H1 (cell line): Measurements from ENCODE around the gene ARAP2. TPM values are rescaled to one million over a fixed set of nuclear protein-coding genes. Genes with fewer than 3 reads are reported as not detected.

Experiments used
- CTCF ChIA-PET: fragments of 300-600 bp; sonication (Branson Sonifier 250); formaldehyde crosslinking; loops from one replicate; lab custom pipeline; 2021; ENCODE audit not compliant: partially characterized antibody; lab: Charles Lee
- POLR2A ChIA-PET: fragments of 300-600 bp; sonication (Branson Sonifier 250); formaldehyde crosslinking; loops from one replicate; lab custom pipeline; 2021; ENCODE audit warnings: inconsistent platforms; ENCODE audit not compliant: partially characterized antibody; lab: Charles Lee
- DNase-seq, 2 experiments: peaks; one replicate each; pipeline versions ENCODE4 v3.0.0 to v3.0.0-alpha.2; 2010 to 2022; ENCODE audit warnings: low spot score in 2 of 2, low read depth in 1 of 2, mixed read lengths in 1 of 2
- FAIRE-seq: peaks from 2 replicates; lab custom pipeline; 2011; peaks lifted over from hg19 to GRCh38; lab: Jason Lieb, UNC
- H2AFZ ChIP-seq: 2 replicates; pipeline ENCODE4 v1.8.1; 2012; ENCODE audit warnings: low read length, inconsistent platforms
- H2AK5ac ChIP-seq: 2 replicates; pipeline ENCODE4 v1.6.1; 2013; ENCODE audit warnings: low read depth, low read length
- H2BK120ac ChIP-seq: replicated peaks from 2 replicates; pipeline ENCODE3; 2013; ENCODE audit warnings: low read depth, low read length, inconsistent platforms
- H2BK12ac ChIP-seq: 2 replicates; pipeline ENCODE4 v1.6.1; 2013; ENCODE audit warnings: low read depth, low read length
- H2BK15ac ChIP-seq: 2 replicates; pipeline ENCODE4 v1.6.1; 2013; ENCODE audit warnings: low read length
- H2BK20ac ChIP-seq: 2 replicates; pipeline ENCODE4 v1.6.1; 2013; ENCODE audit warnings: low read length
- H2BK5ac ChIP-seq: 2 replicates; pipeline ENCODE4 v1.6.1; 2013; ENCODE audit warnings: low read depth, low read length
- H3K14ac ChIP-seq: 2 replicates; pipeline ENCODE4 v1.6.1; 2013; ENCODE audit warnings: inconsistent platforms; ENCODE audit not compliant: insufficient read length
- H3K18ac ChIP-seq: 2 replicates; pipeline ENCODE4 v1.6.1; 2013; ENCODE audit warnings: low read length; ENCODE audit errors: extremely low read depth
- H3K23ac ChIP-seq: 2 replicates; pipeline ENCODE4 v1.6.1; 2013; ENCODE audit warnings: inconsistent platforms; ENCODE audit not compliant: insufficient read length
- H3K23me2 ChIP-seq: 2 replicates; pipeline ENCODE4 v1.6.1; 2013; ENCODE audit warnings: low read depth, low read length
- H3K27ac ChIP-seq: 2 replicates; pipeline ENCODE4 v1.6.1; 2011; ENCODE audit warnings: low read depth, low read length, inconsistent platforms
- H3K27me3 ChIP-seq, 4 experiments: replicated peaks in 1 of 4; 1 replicate in 1 of 4; 2 replicates in 3 of 4; pipeline versions ENCODE4 v1.6.1 to v1.8.1; 2011 to 2013; ENCODE audit warnings: low read length in 3 of 4, mild to moderate bottlenecking in 3 of 4, inconsistent platforms in 2 of 4, mixed read lengths in 2 of 4, moderate library complexity in 1 of 4; ENCODE audit not compliant: control insufficient read depth in 3 of 4, insufficient read depth in 3 of 4; ENCODE audit errors: extremely low read depth in 1 of 4
- H3K36me3 ChIP-seq, 4 experiments: 2 replicates each; pipeline versions ENCODE4 v1.6.1 to v1.8.1; 2011 to 2013; ENCODE audit warnings: mild to moderate bottlenecking in 4 of 4, low read length in 3 of 4, moderate library complexity in 2 of 4, control low read depth in 1 of 4, inconsistent platforms in 1 of 4; ENCODE audit not compliant: insufficient read depth in 4 of 4, control insufficient read depth in 2 of 4
- H3K4ac ChIP-seq: replicated peaks from 2 replicates; pipeline ENCODE3; 2013; ENCODE audit warnings: low read length, low read depth, mixed read lengths, inconsistent platforms; ENCODE audit not compliant: insufficient read length
- H3K4me1 ChIP-seq, 4 experiments: replicated peaks in 1 of 4; 1 replicate in 1 of 4; 2 replicates in 3 of 4; pipeline versions ENCODE4 v1.6.1 to v1.8.1; 2011 to 2013; ENCODE audit warnings: low read length in 3 of 4, inconsistent platforms in 2 of 4, mixed read lengths in 1 of 4; ENCODE audit not compliant: insufficient read depth in 4 of 4, control insufficient read depth in 3 of 4
- H3K4me2 ChIP-seq, 2 experiments: 2 replicates each; pipeline versions ENCODE4 v1.6.1 to v1.8.1; 2011 to 2013; ENCODE audit warnings: low read depth in 2 of 2, low read length in 2 of 2, control low read depth in 1 of 2, inconsistent platforms in 1 of 2, mild to moderate bottlenecking in 1 of 2; ENCODE audit not compliant: insufficient read depth in 1 of 2
- H3K4me3 ChIP-seq, 4 experiments: fragments of 200-600, 300-600 bp in 1 of 4; sonication (generic), shearing (Covaris generic), sonication (Bioruptor Twin) in 1 of 4; 2 replicates each; pipeline versions ENCODE4 v1.5.1 to v1.8.1; 2011 to 2016; ENCODE audit warnings: low read length in 4 of 4, low read depth in 3 of 4, control low read depth in 2 of 4, inconsistent platforms in 2 of 4, mild to moderate bottlenecking in 2 of 4, mixed read lengths in 1 of 4, moderate library complexity in 1 of 4; ENCODE audit not compliant: insufficient read depth in 2 of 4; ENCODE audit errors: extremely low read depth in 1 of 4
- H3K56ac ChIP-seq: replicated peaks from 2 replicates; pipeline ENCODE3; 2013; ENCODE audit warnings: low read depth, mild to moderate bottlenecking, mixed read lengths, low read length, inconsistent platforms; ENCODE audit not compliant: insufficient read length
- H3K79me1 ChIP-seq: 2 replicates; pipeline ENCODE4 v1.6.1; 2013; ENCODE audit warnings: low read depth, low read length, control low read depth
- H3K79me2 ChIP-seq, 2 experiments: 2 replicates each; pipeline versions ENCODE4 v1.6.1 to v1.8.1; 2012 to 2013; ENCODE audit warnings: low read length in 2 of 2, mild to moderate bottlenecking in 2 of 2, inconsistent platforms in 1 of 2; ENCODE audit not compliant: insufficient read depth in 2 of 2, control insufficient read depth in 1 of 2
- H3K9ac ChIP-seq, 4 experiments: replicated peaks in 1 of 4; 1 replicate in 1 of 4; 2 replicates in 3 of 4; pipeline versions ENCODE4 v1.6.1 to v1.8.1; 2011 to 2013; ENCODE audit warnings: low read depth in 3 of 4, low read length in 3 of 4, control low read depth in 2 of 4, mild to moderate bottlenecking in 2 of 4, moderate library complexity in 2 of 4, inconsistent platforms in 1 of 4; ENCODE audit errors: extremely low read depth in 1 of 4
- H3K9me3 ChIP-seq, 2 experiments: 2 replicates each; pipeline versions ENCODE4 v1.6.1 to v1.8.1; 2012 to 2013; ENCODE audit warnings: mild to moderate bottlenecking in 2 of 2, moderate library complexity in 2 of 2, control low read depth in 1 of 2, inconsistent platforms in 1 of 2, low read depth in 1 of 2, low read length in 1 of 2, mixed read lengths in 1 of 2; ENCODE audit not compliant: insufficient read depth in 2 of 2
- H4K20me1 ChIP-seq, 2 experiments: replicated peaks in 1 of 2; 2 replicates each; pipeline versions ENCODE3 to v1.8.1; 2011 to 2013; ENCODE audit warnings: inconsistent platforms in 2 of 2, low read length in 2 of 2, mild to moderate bottlenecking in 1 of 2; ENCODE audit not compliant: insufficient read depth in 2 of 2, control insufficient read depth in 1 of 2
- H4K5ac ChIP-seq: 2 replicates; pipeline ENCODE4 v1.6.1; 2013; ENCODE audit warnings: low read length, low read depth, mixed read lengths, inconsistent platforms; ENCODE audit not compliant: insufficient read length
- H4K8ac ChIP-seq: 2 replicates; pipeline ENCODE4 v1.8.0; 2013; ENCODE audit warnings: mild to moderate bottlenecking, moderate library complexity, low read length, inconsistent platforms; ENCODE audit not compliant: insufficient read depth; ENCODE audit errors: extremely low read depth
- H4K91ac ChIP-seq: replicated peaks from 2 replicates; pipeline ENCODE3; 2013; ENCODE audit warnings: low read length, mixed read lengths, inconsistent platforms; ENCODE audit not compliant: insufficient read length
- ASH2L ChIP-seq: fragments of 200-600, 300-600 bp; sonication (generic); IDR thresholded peaks from one replicate; pipeline ENCODE4 v1.7.1; 2017; ENCODE audit warnings: low read length
- EP300 ChIP-seq, 2 experiments: IDR thresholded peaks; 1 replicate in 1 of 2; 2 replicates in 1 of 2; pipeline ENCODE4 v1.6.1; 2011 to 2012; ENCODE audit warnings: low read depth in 2 of 2, low read length in 2 of 2, mild to moderate bottlenecking in 2 of 2, borderline replicate concordance in 1 of 2, inconsistent platforms in 1 of 2, moderate library complexity in 1 of 2
- EZH2 ChIP-seq: fragments of 200-600 bp; sonication (generic); IDR thresholded peaks from 2 replicates; pipeline ENCODE4 v1.7.1; 2012; ENCODE audit warnings: low read depth, mild to moderate bottlenecking, moderate library complexity, low read length, inconsistent platforms; ENCODE audit not compliant: severe bottlenecking
- GABPA ChIP-seq: IDR thresholded peaks from 2 replicates; pipeline ENCODE4 v1.6.1; 2011; ENCODE audit warnings: mild to moderate bottlenecking, low read length, moderate library complexity, borderline replicate concordance; ENCODE audit not compliant: insufficient read depth
- KDM5A ChIP-seq: fragments of 200-600 bp; IDR thresholded peaks from 2 replicates; pipeline ENCODE4 v1.7.1; 2012; ENCODE audit warnings: mild to moderate bottlenecking, low read length, inconsistent platforms, mixed read lengths
- PHF8 ChIP-seq: fragments of 200-600 bp; sonication (generic); conservative IDR thresholded peaks from 2 replicates; pipeline ENCODE4 v1.7.1; 2012; ENCODE audit warnings: low read depth, mild to moderate bottlenecking, inconsistent platforms, low read length, moderate library complexity
- RAD21 ChIP-seq, 2 experiments: IDR thresholded peaks in 1 of 2; conservative IDR thresholded peaks in 1 of 2; 2 replicates each; pipeline ENCODE4 v1.6.1; 2011; ENCODE audit warnings: low read depth in 2 of 2, low read length in 2 of 2, improper control_type of control experiment in 1 of 2, inconsistent platforms in 1 of 2, mild to moderate bottlenecking in 1 of 2, moderate library complexity in 1 of 2
- RFX5 ChIP-seq: IDR thresholded peaks from 2 replicates; pipeline ENCODE4 v1.6.1; 2011; ENCODE audit warnings: low read depth, low read length, improper control_type of control experiment, borderline replicate concordance
- SIN3A ChIP-seq, 2 experiments: IDR thresholded peaks in 1 of 2; conservative IDR thresholded peaks in 1 of 2; 2 replicates each; pipeline ENCODE4 v1.6.1; 2011 to 2012; ENCODE audit warnings: low read length in 2 of 2, improper control_type of control experiment in 1 of 2, low read depth in 1 of 2, mild to moderate bottlenecking in 1 of 2
- SRF ChIP-seq: IDR thresholded peaks from 2 replicates; pipeline ENCODE4 v1.6.1; 2011; ENCODE audit warnings: mild to moderate bottlenecking, low read depth, low read length, moderate library complexity
- TAF1 ChIP-seq: IDR thresholded peaks from 2 replicates; pipeline ENCODE4 v1.6.1; 2011; ENCODE audit warnings: mild to moderate bottlenecking, low read depth, low read length
- WGBS, 2 experiments: shearing (Covaris generic) in 1 of 2; methylation state at CpG; one replicate each; pipeline versions ENCODE4 v1.1.6 to v1.1.7; 2013 to 2015; ENCODE audit warnings: low lambda C conversion rate in 2 of 2, mixed read lengths in 2 of 2, inconsistent platforms in 1 of 2, low coverage in 1 of 2, missing lambda C conversion rate in 1 of 2; ENCODE audit not compliant: insufficient replicate concordance in 2 of 2, insufficient coverage in 1 of 2, insufficient read length in 1 of 2; ENCODE audit errors: extremely low coverage in 1 of 2, missing lambda C conversion rate in 1 of 2; 5-methylcytosine and 5-hydroxymethylcytosine counted together
- polyA plus RNA-seq, 7 experiments: library from polyadenylated mRNA; depleted of rRNA in 3 of 7; stranded (reverse) in 5 of 7; unstranded in 2 of 7; fragments of >200 nt in 5 of 7; fragments of 200-250 nt in 2 of 7; gene quantifications; 1 replicate in 5 of 7; 2 replicates in 1 of 7; 4 replicates in 1 of 7; pipeline versions ENCODE4 v1.2.1 to v1.2.3, GENCODE V29; 2011 to 2013; ENCODE audit warnings: missing spikeins in 2 of 7, mixed read lengths in 2 of 7
- total RNA-seq: library from RNA; stranded (reverse); fragmentation: NEBNext Ultra II Directional; extraction: Animal tissue kit (Norgen Biotek cat#: 25700); gene quantifications from 2 replicates; pipeline ENCODE4 v1.2.1, GENCODE V29; 2021

ARAP2 gene
- total and polyA plus RNA-seq, 2 of the 8 experiments (the other 6 are each of a cell fraction or from before 2014, with no cell fraction given) = 0.15 to 2.3 TPM

DNA sequence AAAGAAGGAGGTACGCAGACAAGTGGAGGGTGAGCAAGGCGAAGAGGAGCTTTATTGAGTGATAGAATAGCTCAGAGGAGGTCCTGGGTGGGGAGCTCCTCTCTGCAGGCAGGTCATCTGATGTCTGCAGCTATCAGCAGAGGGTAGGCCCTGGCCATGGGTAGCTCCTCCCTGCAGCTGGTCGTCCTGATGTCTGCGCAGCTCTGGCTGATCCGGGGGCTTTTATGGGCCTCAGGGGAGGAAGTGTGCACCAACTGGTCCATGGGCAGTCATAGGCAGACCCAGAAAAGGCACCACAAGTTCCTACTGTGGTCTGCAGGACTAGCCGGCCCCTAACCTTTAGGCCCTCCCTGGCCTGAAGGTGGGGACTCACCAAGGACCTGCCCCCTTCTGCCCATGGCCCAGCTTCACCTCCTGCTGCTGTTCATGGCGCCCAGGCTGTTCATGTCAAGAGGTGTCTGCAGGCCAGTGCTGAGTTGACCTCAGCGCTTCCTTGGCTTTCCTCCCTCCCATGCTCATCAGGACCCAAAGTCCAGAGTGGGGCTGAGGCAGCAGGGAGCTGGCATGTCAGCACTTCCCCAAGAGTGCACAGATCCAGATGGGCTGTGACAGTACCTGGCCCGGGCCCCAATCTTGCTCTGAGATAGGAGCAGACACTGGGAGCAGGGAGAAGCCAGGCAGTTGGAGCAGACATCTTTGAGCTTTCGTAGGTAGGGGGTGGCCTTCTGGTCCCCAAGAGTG lies 46.1 kb downstream of the ARAP2 start:
- H3K9ac ChIP-seq = no peak overlapping the region
- no peaks in the 10 kb centered on the region for H3K36me3 ChIP-seq
- H3K23me2 ChIP-seq = no peaks in the 10 kb centered on the region
- H3K14ac ChIP-seq = no peak overlapping the region
- no peak overlapping the region for H3K56ac ChIP-seq
- no peaks in the 10 kb centered on the region for H3K27me3 ChIP-seq
- FAIRE-seq (no peak), DNase-seq (no peak)
- no peak overlapping the region for H3K4me2 ChIP-seq
- CTCF ChIA-PET = interaction anchor here (0.6 to 1.4 kb wide), 7 partner anchors 8 to 201 kb away, joined by 3 to 4 read pairs (median 3); no protein-coding TSS in a partner anchor
- H4K91ac ChIP-seq = no peak overlapping the region
- TF ChIP-seq ASH2L (no peak), SIN3A (conservative IDR thresholded peaks at IDR 0.05 in 1 of 2, IDR thresholded peaks at IDR 0.05 in 1 of 2; ENCODE audit: low read depth in 1 of 2, low read length in 2 of 2) (no peak), EP300 (IDR thresholded peaks at IDR 0.05; ENCODE audit: borderline replicate concordance in 1 of 2, low read depth in 2 of 2, low read length in 2 of 2) (no peak), RFX5 (no peak), GABPA (no peak), PHF8 (no peak), EZH2 (no peak), SRF (no peak), KDM5A (no peak), RAD21 (IDR thresholded peaks at IDR 0.05 in 1 of 2, conservative IDR thresholded peaks at IDR 0.05 in 1 of 2; ENCODE audit: low read depth in 2 of 2, low read length in 2 of 2) (no peak), TAF1 (no peak)
- no peaks in the 10 kb centered on the region for H4K20me1 ChIP-seq
- H3K79me1 ChIP-seq = no peaks in the 10 kb centered on the region
- H4K8ac ChIP-seq = no peak overlapping the region
- no peak overlapping the region for H3K18ac ChIP-seq
- H2BK120ac ChIP-seq = no peak overlapping the region
- no peaks in the 10 kb centered on the region for H3K79me2 ChIP-seq
- H3K9me3 ChIP-seq = no peaks in the 10 kb centered on the region; a peak in 1 of 4 replicates
- no peak overlapping the region for H3K27ac ChIP-seq
- H2BK5ac ChIP-seq = no peak overlapping the region
- H2BK12ac ChIP-seq = no peak overlapping the region
- POLR2A ChIA-PET = no interaction called here
- no peak overlapping the region for H2AFZ ChIP-seq
- H4K5ac ChIP-seq = no peak overlapping the region
- no peak overlapping the region for H2AK5ac ChIP-seq
- H2BK15ac ChIP-seq = no peak overlapping the region
- no peak overlapping the region for H3K4me3 ChIP-seq
- no peak overlapping the region for H2BK20ac ChIP-seq
- WGBS, 2 experiments = 88% methylated on average over 10 of the region's 10 CpGs; no CpG with 5 or more reads in 1 of the 2 experiments
- no peaks in the 10 kb centered on the region for H3K4me1 ChIP-seq
- no peak overlapping the region for H3K23ac ChIP-seq
- no peak overlapping the region for H3K4ac ChIP-seq
